ENCODE data around the gene SORCS3. TPM values are rescaled to one million over a fixed set of nuclear protein-coding genes. Genes with fewer than 3 reads are reported as not detected.

Gene SORCS3
- total and polyA plus RNA-seq, 2 of the 13 experiments (the other 11 are each of a cell fraction or from before 2014, with no cell fraction given) = 0.07 TPM; not detected in 1

- peak; percentile 76; the same call in 1 of the 2 replicates for TF ChIP-seq AKNA (CRISPR knock-in tag; IDR thresholded peaks at IDR 0.05; ENCODE audit: borderline replicate concordance)
- TF ChIP-seq SAP130 (CRISPR knock-in tag; IDR thresholded peaks at IDR 0.05; ENCODE audit: low read depth) = peak; percentile 54
- peak; percentile 36 for TF ChIP-seq IKZF4 (CRISPR knock-in tag; IDR thresholded peaks at IDR 0.05; ENCODE audit: borderline replicate concordance, low read depth, not compliant biosample characterization)
- peak; percentile 90 for TF ChIP-seq HMGXB3 (CRISPR knock-in tag; IDR thresholded peaks at IDR 0.05; ENCODE audit: borderline replicate concordance)
- peak; percentile 64; the same call in 1 of the 2 replicates for TF ChIP-seq ZFP1 (CRISPR knock-in tag; IDR thresholded peaks at IDR 0.05)
- TF ChIP-seq ARNTL (CRISPR knock-in tag; IDR thresholded peaks at IDR 0.05) = 0 out of 2 replicates have a peak, but pooled peaks have one; percentile 47
- TF ChIP-seq DNMT3B (CRISPR knock-in tag; conservative IDR thresholded peaks at IDR 0.05) = no peak
- no peak for TF ChIP-seq SUZ12 (IDR thresholded peaks at IDR 0.05; ENCODE audit: low read depth, low read length)
- TF ChIP-seq IRF2 (CRISPR knock-in tag; IDR thresholded peaks at IDR 0.05) = 0 out of 2 replicates have a peak, but pooled peaks have one; percentile 59
- no peak for TF ChIP-seq ZSCAN29 (CRISPR knock-in tag; conservative IDR thresholded peaks at IDR 0.05)
- no peak for TF ChIP-seq MZF1 (CRISPR knock-in tag; IDR thresholded peaks at IDR 0.05; ENCODE audit: borderline replicate concordance)
- TF ChIP-seq KDM4B (CRISPR knock-in tag; IDR thresholded peaks at IDR 0.05) = 0 out of 2 replicates have a peak, but pooled peaks have one; percentile 49
- TF ChIP-seq TRIM22 (IDR thresholded peaks at IDR 0.05) = no peak
- no peak for TF ChIP-seq KDM5A (IDR thresholded peaks at IDR 0.05; ENCODE audit: borderline replicate concordance, low read length)
- TF ChIP-seq ZNF335 (CRISPR knock-in tag; IDR thresholded peaks at IDR 0.05) = peak; percentile 80; the same call in 1 of the 2 replicates
- peak; percentile 83 for TF ChIP-seq ERF (CRISPR knock-in tag; IDR thresholded peaks at IDR 0.05)
Observed at GRCh38 chr10:104824380-104825006, 183.4 kb downstream of the SORCS3 start (continued).

Data from HepG2 (cell line).